HG03103 (cell line): Measurements from ENCODE around the gene GNG8.
"Not testable (repeated sequence)": the region's sequence is repeated elsewhere in the genome, so short reads cannot be mapped to it uniquely, and the experiment has no call there.

ENCODE experiments used
- ATAC-seq: cut with Tn5 transposase; IDR thresholded peaks from one replicate; pipeline ENCODE4 v1.9.1; 2021; ENCODE audit warnings: low read depth; ENCODE audit not compliant: unreplicated experiment

The GNG8 gene

GRCh38 chr19:46648060-46648960 lies 12.3 kb upstream of the GNG8 start:
- ATAC-seq: no peak

GRCh38 chr19:46646402-46646801 lies 10.4 kb upstream of the GNG8 start:
- ATAC-seq: no peak

GRCh38 chr19:46644720-46645119 lies 8.7 kb upstream of the GNG8 start:
- no peak for ATAC-seq

- ATAC-seq: no peak
These were observed 4.7 kb upstream of the GNG8 start for GRCh38 chr19:46640656-46641055.

GRCh38 chr19:46639358-46640182 lies 3.6 kb upstream of the GNG8 start:
- no peak for ATAC-seq

- ATAC-seq: no peak
These were observed 1.2 kb upstream of the GNG8 start for GRCh38 chr19:46637224-46637623.

GRCh38 chr19:46634656-46635218 lies 1.3 kb downstream of the GNG8 start:
- ATAC-seq: no peak

- peak; percentile 56 for ATAC-seq
These were observed 1.9 kb downstream of the GNG8 start for GRCh38 chr19:46634045-46634655.

GRCh38 chr19:46633130-46633529 lies 2.9 kb downstream of the GNG8 start:
- no peak for ATAC-seq

GRCh38 chr19:46631481-46631880 lies 4.5 kb downstream of the GNG8 start:
- no peak for ATAC-seq

GRCh38 chr19:46630586-46631205 lies 5.3 kb downstream of the GNG8 start:
- ATAC-seq: no peak

GRCh38 chr19:46629546-46630025 lies 6.4 kb downstream of the GNG8 start:
- no peak for ATAC-seq

- ATAC-seq: not testable (repeated sequence)
These were observed 7.0 kb downstream of the GNG8 start for GRCh38 chr19:46628970-46629369.

- no peak for ATAC-seq
These were observed 9.6 kb downstream of the GNG8 start for GRCh38 chr19:46626446-46626845.

GRCh38 chr19:46625731-46626130 lies 10.3 kb downstream of the GNG8 start:
- ATAC-seq: no peak

- ATAC-seq: no peak
These were observed 10.9 kb downstream of the GNG8 start, which contains the start of gene PTGIR for GRCh38 chr19:46624958-46625661. PTGIR (minus strand) TSS chr19:46625089; CDS start chr19:46624225, 864 bp downstream.

- no peak for ATAC-seq
These were observed 12.0 kb downstream of the GNG8 start for GRCh38 chr19:46623915-46624502.

GRCh38 chr19:46622118-46622446 lies 13.9 kb downstream of the GNG8 start:
- no peak for ATAC-seq
